NCI-H1092 treated with DMSO at 0.1 percent for 48 hours (cell line): ENCODE results near the gene NFIB.

Source experiments
- DNase-seq: peaks from one replicate; lab custom pipeline; 2025; lab: John Stamatoyannopoulos, UW

NFIB gene

GRCh38 chr9:14103115-14103514 lies 210.8 kb downstream of the NFIB start:
- no peak for DNase-seq

- no peak for DNase-seq
Measured at GRCh38 chr9:14099737-14100136, 214.2 kb downstream of the NFIB start.

GRCh38 chr9:14098486-14099180 lies 215.3 kb downstream of the NFIB start:
- no peak for DNase-seq

GRCh38 chr9:14097666-14098415 lies 216.1 kb downstream of the NFIB start:
- no peak for DNase-seq

GRCh38 chr9:14097215-14097614 lies 216.7 kb downstream of the NFIB start:
- DNase-seq: no peak

- DNase-seq: peak; percentile 18
Measured at GRCh38 chr9:14096258-14096922, 217.6 kb downstream of the NFIB start.

- no peak for DNase-seq
Measured at GRCh38 chr9:14095277-14095676, 218.7 kb downstream of the NFIB start.

- no peak for DNase-seq
Measured at GRCh38 chr9:14094491-14094890, 219.4 kb downstream of the NFIB start.

- no peak for DNase-seq
Measured at GRCh38 chr9:14092344-14092743, 221.6 kb downstream of the NFIB start.

GRCh38 chr9:14089051-14089803 lies 224.7 kb downstream of the NFIB start:
- no peak for DNase-seq

GRCh38 chr9:14087576-14087975 lies 226.4 kb downstream of the NFIB start:
- DNase-seq: no peak

GRCh38 chr9:14086495-14086894 lies 227.4 kb downstream of the NFIB start:
- no peak for DNase-seq

- DNase-seq: no peak
Measured at GRCh38 chr9:14085810-14086209, 228.1 kb downstream of the NFIB start.

- no peak for DNase-seq
Measured at GRCh38 chr9:14084867-14085266, 229.1 kb downstream of the NFIB start.

GRCh38 chr9:14083366-14083765 lies 230.6 kb downstream of the NFIB start:
- no peak for DNase-seq

GRCh38 chr9:14082732-14083131 lies 231.2 kb downstream of the NFIB start:
- no peak for DNase-seq

GRCh38 chr9:14081745-14082144 lies 232.2 kb downstream of the NFIB start:
- no peak for DNase-seq

- DNase-seq: no peak
Measured at GRCh38 chr9:14080959-14081542, 232.9 kb downstream of the NFIB start.

GRCh38 chr9:14079440-14079839 lies 234.5 kb downstream of the NFIB start:
- DNase-seq: no peak

- DNase-seq: no peak
Measured at GRCh38 chr9:14077672-14078071, 236.3 kb downstream of the NFIB start.

- DNase-seq: no peak
Measured at GRCh38 chr9:14075218-14075617, 238.7 kb downstream of the NFIB start.

- no peak for DNase-seq
Measured at GRCh38 chr9:14072850-14073249, 241.1 kb downstream of the NFIB start.
